GM19025 (cell line): ENCODE measurements around the gene TMEM87B.

Experiments
- ATAC-seq: cut with Tn5 transposase; IDR thresholded peaks from one replicate; pipeline ENCODE4 v1.9.1; 2021; ENCODE audit warnings: mild to moderate bottlenecking, low read depth, moderate library complexity; ENCODE audit not compliant: unreplicated experiment

The TMEM87B gene

GRCh38 chr2:112148477-112148876 lies 93.4 kb downstream of the TMEM87B start:
- no peak for ATAC-seq

- no peak for ATAC-seq
Observed at GRCh38 chr2:112149194-112149593, 94.1 kb downstream of the TMEM87B start.

- ATAC-seq, result no peak
Observed at GRCh38 chr2:112149866-112150435, 94.9 kb downstream of the TMEM87B start.

- no peak for ATAC-seq
Observed at GRCh38 chr2:112150447-112150846, 95.4 kb downstream of the TMEM87B start.

- ATAC-seq, result no peak
Observed at GRCh38 chr2:112150851-112151250, 95.8 kb downstream of the TMEM87B start.

DNA sequence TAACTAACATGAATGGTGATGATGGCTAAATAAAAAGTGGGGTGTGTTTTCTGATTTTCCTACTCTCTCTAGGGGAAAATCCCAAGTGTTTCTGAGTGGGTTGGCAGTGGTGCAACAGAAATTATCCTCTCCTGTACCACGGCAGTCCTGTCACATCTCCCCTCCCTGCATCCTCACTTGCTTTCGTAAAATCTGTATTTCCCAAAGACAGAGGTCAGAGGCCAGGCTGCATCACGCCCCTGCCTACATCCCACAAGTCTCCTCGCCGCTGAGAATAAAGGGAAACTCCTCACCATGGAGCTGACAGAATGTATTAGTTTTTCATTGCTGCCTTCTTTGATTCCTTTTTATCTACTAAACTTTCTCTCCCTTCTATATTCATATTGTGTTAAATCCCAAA lies 96.2 kb downstream of the TMEM87B start:
- ATAC-seq, result no peak

DNA sequence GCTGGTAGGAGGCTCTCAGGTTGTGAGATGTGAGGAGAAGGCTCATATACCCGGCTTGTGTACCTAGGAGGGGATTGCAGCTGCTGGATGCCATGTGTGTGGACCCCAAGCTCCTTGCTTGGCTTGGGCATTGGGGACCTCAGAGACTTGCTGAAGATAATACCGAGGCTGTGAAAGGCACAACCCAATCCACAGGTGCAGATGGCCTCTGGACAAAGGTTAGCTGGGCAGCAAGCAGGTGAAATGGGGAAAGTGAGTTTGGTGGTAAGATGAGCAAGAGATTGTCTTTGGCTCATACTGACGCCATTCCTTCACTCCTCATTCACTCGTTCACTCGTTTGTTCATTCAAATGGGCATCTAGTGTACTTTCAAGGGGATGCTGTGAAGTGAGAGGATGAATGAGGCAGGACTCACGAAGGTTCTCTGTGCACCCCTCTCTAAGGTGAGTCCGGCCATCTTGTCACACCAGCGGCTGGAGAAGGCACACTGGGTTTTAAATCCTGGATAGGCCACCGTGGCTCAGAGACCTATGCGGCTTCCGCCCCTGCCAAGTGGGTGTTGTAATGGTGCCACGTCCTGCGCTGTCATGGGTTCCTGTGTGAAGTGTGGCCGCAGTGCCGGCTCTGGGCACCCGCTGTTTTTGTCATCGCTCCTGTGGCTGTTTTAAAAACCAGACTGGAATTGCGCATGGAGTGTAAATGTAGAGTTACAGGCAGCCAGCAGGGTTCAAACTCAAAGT lies 96.8 kb downstream of the TMEM87B start:
- ATAC-seq, result no peak

DNA sequence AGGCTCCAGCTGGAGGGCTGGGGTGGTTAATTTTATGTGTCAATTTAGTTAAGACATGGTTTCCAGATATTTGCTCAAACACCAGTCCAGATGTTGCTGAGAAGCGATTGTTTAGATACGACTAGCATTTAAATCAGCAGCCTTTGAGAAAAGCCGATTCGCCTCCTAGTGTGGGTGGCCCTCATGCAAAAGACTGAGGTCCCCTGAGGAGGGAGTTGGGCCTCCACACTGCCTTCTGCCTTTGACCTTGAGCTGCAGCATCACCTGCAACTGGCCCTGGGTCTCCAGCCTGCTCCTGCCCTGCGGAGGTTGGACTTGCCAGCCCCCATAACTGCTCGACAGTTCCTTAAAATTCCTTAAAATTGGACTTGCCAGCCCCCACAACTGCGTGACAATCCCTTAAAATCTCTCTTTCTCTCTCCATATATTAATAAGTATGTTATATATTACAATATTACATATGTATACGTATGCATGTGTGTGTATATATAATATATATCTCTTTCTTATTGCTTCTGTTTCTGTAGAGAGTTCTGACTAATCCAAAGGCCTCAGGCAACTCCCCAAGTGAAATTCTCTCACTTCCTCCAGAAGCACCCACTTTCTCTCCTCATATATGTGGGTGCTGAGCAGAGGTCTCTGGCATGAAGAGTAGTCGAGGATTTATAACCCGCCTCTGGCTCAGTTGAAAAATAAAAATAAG lies 97.6 kb downstream of the TMEM87B start:
- ATAC-seq, result no peak

DNA sequence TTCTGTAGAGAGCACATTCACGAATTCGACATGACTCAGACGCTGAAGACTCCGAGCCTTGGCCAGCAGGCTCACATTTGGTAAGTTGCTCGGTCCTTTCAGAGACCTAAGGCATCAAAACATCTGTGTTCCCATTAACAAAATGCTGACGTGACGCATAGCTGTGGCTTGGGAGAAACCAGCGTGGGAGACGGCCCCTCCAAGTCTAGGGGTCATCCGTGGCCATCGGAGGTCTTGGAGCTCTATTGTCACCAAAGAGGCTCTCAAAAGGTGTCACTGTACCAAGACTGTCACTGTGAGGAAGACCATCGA lies 98.1 kb downstream of the TMEM87B start:
- no peak for ATAC-seq

DNA sequence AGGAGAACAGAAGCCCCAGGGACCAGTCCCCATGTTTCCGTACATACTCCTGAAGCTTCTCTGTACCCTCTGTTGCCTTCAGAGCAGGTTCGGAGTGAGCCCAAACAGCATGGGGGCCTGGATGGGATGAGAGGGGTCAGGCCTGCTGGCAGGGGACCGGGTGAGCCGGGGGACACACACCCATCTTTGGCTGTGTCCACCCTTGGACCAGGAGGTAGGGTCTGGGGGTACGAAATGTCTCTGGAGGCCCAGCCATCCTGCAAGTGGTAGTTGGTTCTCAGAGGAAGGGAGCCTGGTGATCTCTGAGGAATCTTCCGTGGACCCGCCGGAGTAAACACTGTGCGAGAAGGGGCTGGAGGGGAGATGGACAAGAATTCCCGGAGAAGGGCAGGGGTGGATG lies 98.4 kb downstream of the TMEM87B start:
- ATAC-seq, result no peak

- ATAC-seq, result no peak
Observed at GRCh38 chr2:112154246-112155117, 99.4 kb downstream of the TMEM87B start.

DNA sequence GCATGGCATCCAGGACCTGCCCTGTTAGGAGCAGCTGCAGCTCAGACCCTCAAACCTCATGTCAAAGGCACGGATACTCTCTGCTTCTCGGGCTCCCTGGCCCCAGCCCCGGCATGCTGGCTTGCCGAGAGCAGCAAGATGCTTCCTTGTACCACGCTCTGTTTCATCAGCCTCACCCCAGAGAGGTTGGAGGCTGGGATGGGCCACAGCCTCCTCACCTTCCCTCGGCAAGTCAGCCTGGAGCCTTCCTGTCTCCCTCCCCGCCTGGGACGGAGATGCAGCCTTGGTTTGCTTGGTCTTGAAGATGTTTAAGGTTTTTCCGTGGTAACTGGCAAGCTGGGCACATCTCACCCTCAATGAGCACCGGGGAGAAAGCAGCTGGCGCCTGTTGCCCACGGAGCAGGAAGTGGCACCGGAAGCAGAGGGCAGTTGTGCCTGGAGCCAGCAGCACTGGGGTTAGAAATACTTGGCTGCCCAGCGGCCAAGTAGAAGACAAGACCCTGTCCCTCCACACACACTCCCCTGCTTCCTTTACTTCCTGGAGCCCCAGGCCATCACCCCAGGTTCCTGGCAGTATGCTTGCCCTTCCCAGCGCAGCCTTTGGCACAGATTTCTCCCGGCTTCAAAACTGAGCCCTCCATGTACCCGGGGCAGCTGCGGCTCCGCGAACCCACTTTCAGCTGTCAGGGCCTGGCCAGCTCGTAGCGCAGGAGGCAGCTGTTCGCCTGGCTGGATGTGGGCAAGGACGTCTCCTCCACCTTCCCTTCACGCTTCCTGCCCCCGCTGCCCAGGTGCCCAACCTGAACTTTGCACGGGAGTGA lies 100.5 kb downstream of the TMEM87B start:
- no peak for ATAC-seq

DNA sequence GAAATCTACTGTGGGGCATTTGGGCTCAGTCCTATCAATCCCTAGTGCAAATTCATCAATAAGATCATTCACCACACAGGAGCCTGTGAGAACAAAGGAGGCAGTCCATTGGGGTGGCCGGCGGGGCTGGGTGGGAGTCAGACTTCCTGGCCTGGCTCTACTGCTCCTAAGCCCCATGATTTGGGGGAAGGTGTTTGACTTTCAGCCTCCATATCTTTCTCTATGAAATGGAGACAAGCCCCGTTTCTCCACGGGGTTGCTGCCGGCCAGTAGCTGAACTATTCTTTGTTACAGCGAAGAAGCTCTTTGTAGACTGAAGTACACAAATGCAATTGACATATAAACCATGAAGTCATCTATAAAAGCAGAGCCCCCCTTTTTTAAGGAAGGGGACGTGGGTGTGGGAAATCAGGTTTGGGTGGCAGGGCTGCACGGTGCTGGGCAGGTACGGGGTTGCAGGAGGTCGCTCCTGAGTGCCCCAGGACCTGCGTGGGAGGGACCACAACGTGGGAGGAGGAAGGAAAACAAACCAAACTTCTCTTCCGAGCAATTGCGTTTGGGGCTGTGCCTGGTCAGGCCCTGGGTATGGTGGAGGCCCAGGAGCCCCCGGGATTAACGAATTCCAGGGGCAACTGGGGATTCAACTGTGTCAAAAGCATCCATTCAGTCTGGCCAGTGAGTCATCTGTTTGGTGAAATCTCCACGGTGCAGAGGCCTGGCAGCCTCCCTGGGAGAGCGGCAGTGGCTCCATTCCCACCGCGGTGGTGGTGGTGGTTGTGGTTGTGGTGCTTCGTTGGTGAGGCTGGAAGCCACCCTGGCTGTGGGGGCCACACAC lies 101.3 kb downstream of the TMEM87B start:
- no peak for ATAC-seq

GRCh38 chr2:112157472-112157871 lies 102.4 kb downstream of the TMEM87B start:
- ATAC-seq, result no peak

- no peak for ATAC-seq
Observed at GRCh38 chr2:112159454-112159921, 104.4 kb downstream of the TMEM87B start.

DNA sequence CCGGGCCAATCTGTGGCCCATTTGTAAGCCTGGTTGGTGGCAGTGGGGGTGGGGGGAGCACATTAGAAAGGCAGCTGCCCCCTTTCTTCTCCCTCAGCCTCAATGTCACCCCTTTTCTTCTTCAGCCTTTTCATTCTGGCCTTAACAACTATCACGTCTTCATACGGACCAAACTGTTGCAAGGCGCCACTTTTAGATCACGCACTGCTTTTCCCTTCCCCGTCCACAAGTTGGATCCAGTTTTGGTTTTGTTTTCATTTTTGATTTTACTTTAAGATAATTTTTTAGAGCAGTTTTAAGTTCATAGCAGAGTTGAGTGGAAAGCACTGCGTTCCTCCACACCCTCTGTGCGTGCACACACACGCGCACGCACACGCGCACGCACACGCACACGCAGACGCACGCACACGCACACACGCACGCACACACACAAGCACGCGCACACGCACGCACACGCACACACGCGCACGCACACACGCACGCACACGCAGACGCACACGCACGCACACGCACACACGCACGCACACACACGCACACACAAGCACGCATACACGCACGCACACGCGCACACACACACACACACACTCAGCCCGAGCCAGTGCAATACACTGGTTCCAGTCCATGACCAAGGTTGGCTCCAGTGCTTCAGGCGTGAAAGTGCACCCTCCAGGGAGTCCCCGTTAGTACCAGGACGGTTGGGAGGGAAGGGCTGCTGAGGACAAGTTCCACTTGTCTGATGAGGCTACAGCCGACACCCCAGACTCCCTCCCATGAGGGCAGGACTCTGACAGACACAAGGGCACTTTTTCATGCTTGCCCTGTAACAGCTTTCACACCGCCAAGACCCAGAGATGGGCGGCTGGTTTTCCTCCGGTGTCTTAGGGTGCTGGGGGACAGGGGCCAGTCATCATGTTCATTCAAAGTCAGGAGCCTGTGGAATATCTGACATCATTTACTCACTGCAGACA lies 105.5 kb downstream of the TMEM87B start:
- ATAC-seq, result no peak

GRCh38 chr2:112161431-112162145 lies 106.5 kb downstream of the TMEM87B start:
- no peak for ATAC-seq
